Liver (tissue), 9 donors: ENCODE data around the gene GNB1L. TPM values are rescaled to one million over a fixed set of nuclear protein-coding genes. Genes with fewer than 3 reads are reported as not detected.

ENCODE experiments used
- DNase-seq: peaks from one replicate; pipeline ENCODE4 v3.0.0-alpha.2; 2017; ENCODE audit warnings: low spot score
- H3K27ac ChIP-seq, 2 donors: one replicate each; pipeline ENCODE4 v1.7.0; 2013; ENCODE audit warnings: inconsistent platforms in 2 of 2, low read length in 2 of 2, control low read depth in 1 of 2, low read depth in 1 of 2, mild to moderate bottlenecking in 1 of 2
- H3K27me3 ChIP-seq, 4 donors: one replicate each; pipeline versions ENCODE4 v1.6.1 to v1.7.0; 2013; ENCODE audit warnings: low read length in 3 of 4, inconsistent platforms in 1 of 4, mild to moderate bottlenecking in 1 of 4, moderate library complexity in 1 of 4; ENCODE audit not compliant: control insufficient read depth in 4 of 4, insufficient read depth in 4 of 4
- H3K36me3 ChIP-seq, 4 donors: one replicate each; pipeline versions ENCODE4 v1.6.1 to v1.7.0; 2013; ENCODE audit warnings: low read length in 3 of 4, mild to moderate bottlenecking in 3 of 4, low read depth in 1 of 4, moderate library complexity in 1 of 4; ENCODE audit not compliant: control insufficient read depth in 4 of 4, insufficient read depth in 3 of 4
- H3K4me1 ChIP-seq, 4 donors: one replicate each; pipeline versions ENCODE4 v1.6.1 to v1.7.0; 2013; ENCODE audit warnings: low read length in 3 of 4, mild to moderate bottlenecking in 3 of 4, moderate library complexity in 1 of 4; ENCODE audit not compliant: control insufficient read depth in 4 of 4, insufficient read depth in 4 of 4
- H3K4me3 ChIP-seq, 3 donors: one replicate each; pipeline versions ENCODE4 v1.6.1 to v1.7.0; 2013; ENCODE audit warnings: low read length in 3 of 3, control low read depth in 1 of 3, low read depth in 1 of 3, mild to moderate bottlenecking in 1 of 3
- H3K9ac ChIP-seq, 2 donors: one replicate each; pipeline ENCODE4 v1.7.0; 2013; ENCODE audit warnings: low read length in 2 of 2, mild to moderate bottlenecking in 2 of 2, moderate library complexity in 2 of 2, control low read depth in 1 of 2, low read depth in 1 of 2
- H3K9me3 ChIP-seq, 4 donors: one replicate each; pipeline versions ENCODE4 v1.6.1 to v1.7.0; 2013; ENCODE audit warnings: low read length in 3 of 4; ENCODE audit not compliant: control insufficient read depth in 4 of 4
- EGR1 ChIP-seq, 2 donors: IDR thresholded peaks; 2 replicates each; pipeline ENCODE4 v1.6.1; 2016 to 2018; ENCODE audit warnings: antibody characterized with exemption in 2 of 2, low read depth in 2 of 2
- FOXA1 ChIP-seq: IDR thresholded peaks from 2 replicates; pipeline ENCODE4 v1.6.1; 2016; ENCODE audit warnings: antibody characterized with exemption
- FOXA2 ChIP-seq: IDR thresholded peaks from 2 replicates; pipeline ENCODE4 v1.6.1; 2016; ENCODE audit warnings: antibody characterized with exemption
- GABPA ChIP-seq, 2 donors: IDR thresholded peaks in 1 of 2; conservative IDR thresholded peaks in 1 of 2; 2 replicates each; pipeline ENCODE4 v1.6.1; 2016; ENCODE audit warnings: antibody characterized with exemption in 2 of 2, mild to moderate bottlenecking in 1 of 2, moderate library complexity in 1 of 2
- HNF4A ChIP-seq, 2 donors: conservative IDR thresholded peaks; 2 replicates each; pipeline ENCODE4 v1.6.1; 2016; ENCODE audit warnings: antibody characterized with exemption in 2 of 2, mild to moderate bottlenecking in 2 of 2
- HNF4G ChIP-seq: IDR thresholded peaks from 2 replicates; pipeline ENCODE4 v1.6.1; 2016; ENCODE audit warnings: antibody characterized with exemption
- JUND ChIP-seq, 2 donors: IDR thresholded peaks; 2 replicates each; pipeline ENCODE4 v1.6.1; 2016; ENCODE audit warnings: antibody characterized with exemption in 2 of 2
- NR2F2 ChIP-seq: IDR thresholded peaks from 2 replicates; pipeline ENCODE4 v1.6.1; 2016; ENCODE audit warnings: antibody characterized with exemption
- RAD21 ChIP-seq, 2 donors: IDR thresholded peaks; 2 replicates each; pipeline ENCODE4 v1.6.1; 2016; ENCODE audit warnings: antibody characterized with exemption in 2 of 2, mild to moderate bottlenecking in 2 of 2
- RXRA ChIP-seq, 2 donors: IDR thresholded peaks; 2 replicates each; pipeline ENCODE4 v1.6.1; 2017 to 2018; ENCODE audit warnings: antibody characterized with exemption in 2 of 2, mild to moderate bottlenecking in 1 of 2
- SP1 ChIP-seq: IDR thresholded peaks from 2 replicates; pipeline ENCODE4 v1.6.1; 2018; ENCODE audit warnings: antibody characterized with exemption, mild to moderate bottlenecking
- TAF1 ChIP-seq: conservative IDR thresholded peaks from 2 replicates; pipeline ENCODE4 v1.6.1; 2016; ENCODE audit warnings: antibody characterized with exemption, mild to moderate bottlenecking
- YY1 ChIP-seq: IDR thresholded peaks from 2 replicates; pipeline ENCODE4 v1.6.1; 2016; ENCODE audit warnings: antibody characterized with exemption, mild to moderate bottlenecking
- WGBS: extraction: QIAGEN DNeasy Blood & Tissue Kit; methylation state at CpG from one replicate; pipeline ENCODE4 v1.1.7; 2013; 5-methylcytosine and 5-hydroxymethylcytosine counted together
- polyA plus RNA-seq, 2 donors: library from polyadenylated mRNA; stranded (reverse) in 1 of 2; unstranded in 1 of 2; fragments of 200-250 nt in 1 of 2; fragments of >200 nt in 1 of 2; fragmentation: Nextera tagmentation in 1 of 2; extraction: Ambion mirVana in 1 of 2; gene quantifications; one replicate each; pipeline versions ENCODE4 v1.2.1 to v1.2.3, GENCODE V29; 2013 to 2015
- total RNA-seq, 2 donors: library from RNA; depleted of rRNA; stranded (reverse); fragments of >200 nt; gene quantifications; one replicate each; pipeline ENCODE4 v1.2.3, GENCODE V29; 2014
- TF ChIP-seq, protein P1 (sequence below): IDR thresholded peaks from 2 replicates; pipeline ENCODE4 v1.6.1; 2016; ENCODE audit warnings: antibody characterized with exemption, mild to moderate bottlenecking
- TF ChIP-seq, protein P2 (sequence below): fragments of 150-350 bp; IDR thresholded peaks from 2 replicates; pipeline ENCODE4 v1.5.1; 2017; ENCODE audit warnings: improper control_type of control experiment, low read depth, low read length; ENCODE audit not compliant: missing input control
- TF ChIP-seq, protein P3 (sequence below): IDR thresholded peaks from 2 replicates; pipeline ENCODE4 v1.6.1; 2016; ENCODE audit warnings: antibody characterized with exemption
- TF ChIP-seq, protein P4 (sequence below): IDR thresholded peaks from 2 replicates; pipeline ENCODE4 v1.6.1; 2016; ENCODE audit warnings: antibody characterized with exemption
- TF ChIP-seq, protein P5 (sequence below): IDR thresholded peaks from 2 replicates; pipeline ENCODE4 v1.6.1; 2016; ENCODE audit warnings: antibody characterized with exemption
- donor health status: healthy.
- donor health status: healthy.
- donor health status: healthy.
- donor health status: healthy.
- donor health status: healthy.

Gene GNB1L
- total and polyA plus RNA-seq, 4 donors = 1.5 to 3.6 (median 1.9) TPM

DNA sequence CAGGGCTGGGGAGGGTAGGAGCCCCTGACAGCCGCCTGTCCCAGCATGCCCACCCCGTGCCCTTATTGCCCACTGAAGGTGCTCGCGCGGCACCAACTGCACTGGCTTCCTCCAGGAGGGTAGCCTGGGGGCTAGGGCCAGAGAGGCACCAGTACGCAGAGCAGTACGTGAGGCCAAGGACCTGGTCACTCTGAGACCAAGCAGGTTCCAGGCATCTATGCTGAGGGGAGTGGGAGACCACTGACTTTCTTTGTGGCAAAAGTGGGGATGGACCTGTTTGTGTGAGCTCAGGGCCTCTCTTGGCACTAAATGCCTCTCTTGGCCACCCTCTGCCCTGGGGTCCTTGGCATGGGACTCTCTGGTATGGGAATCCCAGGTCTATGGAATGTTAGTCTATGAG lies 120.5 kb downstream of the GNB1L start:
- WGBS = 94% methylated on average over 7 of the region's 7 CpGs
- no peaks in the 10 kb centered on the region for H3K27me3 ChIP-seq
- TF ChIP-seq RXRA (IDR thresholded peaks at IDR 0.05) (no peak), TAF1 (no peak), JUND (IDR thresholded peaks at IDR 0.05) (no peak), RAD21 (IDR thresholded peaks at IDR 0.05) (no peak), NR2F2 (no peak), HNF4G (no peak), HNF4A (conservative IDR thresholded peaks at IDR 0.05) (no peak), EGR1 (IDR thresholded peaks at IDR 0.05; ENCODE audit: low read depth in 2 of 2) (no peak), FOXA1 (no peak), GABPA (IDR thresholded peaks at IDR 0.05 in 1 of 2, conservative IDR thresholded peaks at IDR 0.05 in 1 of 2) (no peak), YY1 (no peak), SP1 (no peak), FOXA2 (no peak)
- TF ChIP-seq, protein P1, sequence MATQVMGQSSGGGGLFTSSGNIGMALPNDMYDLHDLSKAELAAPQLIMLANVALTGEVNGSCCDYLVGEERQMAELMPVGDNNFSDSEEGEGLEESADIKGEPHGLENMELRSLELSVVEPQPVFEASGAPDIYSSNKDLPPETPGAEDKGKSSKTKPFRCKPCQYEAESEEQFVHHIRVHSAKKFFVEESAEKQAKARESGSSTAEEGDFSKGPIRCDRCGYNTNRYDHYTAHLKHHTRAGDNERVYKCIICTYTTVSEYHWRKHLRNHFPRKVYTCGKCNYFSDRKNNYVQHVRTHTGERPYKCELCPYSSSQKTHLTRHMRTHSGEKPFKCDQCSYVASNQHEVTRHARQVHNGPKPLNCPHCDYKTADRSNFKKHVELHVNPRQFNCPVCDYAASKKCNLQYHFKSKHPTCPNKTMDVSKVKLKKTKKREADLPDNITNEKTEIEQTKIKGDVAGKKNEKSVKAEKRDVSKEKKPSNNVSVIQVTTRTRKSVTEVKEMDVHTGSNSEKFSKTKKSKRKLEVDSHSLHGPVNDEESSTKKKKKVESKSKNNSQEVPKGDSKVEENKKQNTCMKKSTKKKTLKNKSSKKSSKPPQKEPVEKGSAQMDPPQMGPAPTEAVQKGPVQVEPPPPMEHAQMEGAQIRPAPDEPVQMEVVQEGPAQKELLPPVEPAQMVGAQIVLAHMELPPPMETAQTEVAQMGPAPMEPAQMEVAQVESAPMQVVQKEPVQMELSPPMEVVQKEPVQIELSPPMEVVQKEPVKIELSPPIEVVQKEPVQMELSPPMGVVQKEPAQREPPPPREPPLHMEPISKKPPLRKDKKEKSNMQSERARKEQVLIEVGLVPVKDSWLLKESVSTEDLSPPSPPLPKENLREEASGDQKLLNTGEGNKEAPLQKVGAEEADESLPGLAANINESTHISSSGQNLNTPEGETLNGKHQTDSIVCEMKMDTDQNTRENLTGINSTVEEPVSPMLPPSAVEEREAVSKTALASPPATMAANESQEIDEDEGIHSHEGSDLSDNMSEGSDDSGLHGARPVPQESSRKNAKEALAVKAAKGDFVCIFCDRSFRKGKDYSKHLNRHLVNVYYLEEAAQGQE = no peak
- TF ChIP-seq, protein P2, sequence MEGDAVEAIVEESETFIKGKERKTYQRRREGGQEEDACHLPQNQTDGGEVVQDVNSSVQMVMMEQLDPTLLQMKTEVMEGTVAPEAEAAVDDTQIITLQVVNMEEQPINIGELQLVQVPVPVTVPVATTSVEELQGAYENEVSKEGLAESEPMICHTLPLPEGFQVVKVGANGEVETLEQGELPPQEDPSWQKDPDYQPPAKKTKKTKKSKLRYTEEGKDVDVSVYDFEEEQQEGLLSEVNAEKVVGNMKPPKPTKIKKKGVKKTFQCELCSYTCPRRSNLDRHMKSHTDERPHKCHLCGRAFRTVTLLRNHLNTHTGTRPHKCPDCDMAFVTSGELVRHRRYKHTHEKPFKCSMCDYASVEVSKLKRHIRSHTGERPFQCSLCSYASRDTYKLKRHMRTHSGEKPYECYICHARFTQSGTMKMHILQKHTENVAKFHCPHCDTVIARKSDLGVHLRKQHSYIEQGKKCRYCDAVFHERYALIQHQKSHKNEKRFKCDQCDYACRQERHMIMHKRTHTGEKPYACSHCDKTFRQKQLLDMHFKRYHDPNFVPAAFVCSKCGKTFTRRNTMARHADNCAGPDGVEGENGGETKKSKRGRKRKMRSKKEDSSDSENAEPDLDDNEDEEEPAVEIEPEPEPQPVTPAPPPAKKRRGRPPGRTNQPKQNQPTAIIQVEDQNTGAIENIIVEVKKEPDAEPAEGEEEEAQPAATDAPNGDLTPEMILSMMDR = no peak
- TF ChIP-seq, protein P3, sequence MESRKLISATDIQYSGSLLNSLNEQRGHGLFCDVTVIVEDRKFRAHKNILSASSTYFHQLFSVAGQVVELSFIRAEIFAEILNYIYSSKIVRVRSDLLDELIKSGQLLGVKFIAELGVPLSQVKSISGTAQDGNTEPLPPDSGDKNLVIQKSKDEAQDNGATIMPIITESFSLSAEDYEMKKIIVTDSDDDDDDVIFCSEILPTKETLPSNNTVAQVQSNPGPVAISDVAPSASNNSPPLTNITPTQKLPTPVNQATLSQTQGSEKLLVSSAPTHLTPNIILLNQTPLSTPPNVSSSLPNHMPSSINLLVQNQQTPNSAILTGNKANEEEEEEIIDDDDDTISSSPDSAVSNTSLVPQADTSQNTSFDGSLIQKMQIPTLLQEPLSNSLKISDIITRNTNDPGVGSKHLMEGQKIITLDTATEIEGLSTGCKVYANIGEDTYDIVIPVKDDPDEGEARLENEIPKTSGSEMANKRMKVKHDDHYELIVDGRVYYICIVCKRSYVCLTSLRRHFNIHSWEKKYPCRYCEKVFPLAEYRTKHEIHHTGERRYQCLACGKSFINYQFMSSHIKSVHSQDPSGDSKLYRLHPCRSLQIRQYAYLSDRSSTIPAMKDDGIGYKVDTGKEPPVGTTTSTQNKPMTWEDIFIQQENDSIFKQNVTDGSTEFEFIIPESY = no peak
- TF ChIP-seq, protein P4, sequence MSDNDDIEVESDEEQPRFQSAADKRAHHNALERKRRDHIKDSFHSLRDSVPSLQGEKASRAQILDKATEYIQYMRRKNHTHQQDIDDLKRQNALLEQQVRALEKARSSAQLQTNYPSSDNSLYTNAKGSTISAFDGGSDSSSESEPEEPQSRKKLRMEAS = no peak
- peaks cover 0 to 9% (median 3%) of the 10 kb centered on the region in 4 donors for H3K4me1 ChIP-seq
- no peak overlapping the region for H3K9ac ChIP-seq
- no peaks in the 10 kb centered on the region for H3K9me3 ChIP-seq
- H3K27ac ChIP-seq = no peak overlapping the region
- H3K36me3 ChIP-seq = no peaks in the 10 kb centered on the region
- H3K4me3 ChIP-seq = no peak overlapping the region
- no peak for DNase-seq

DNA sequence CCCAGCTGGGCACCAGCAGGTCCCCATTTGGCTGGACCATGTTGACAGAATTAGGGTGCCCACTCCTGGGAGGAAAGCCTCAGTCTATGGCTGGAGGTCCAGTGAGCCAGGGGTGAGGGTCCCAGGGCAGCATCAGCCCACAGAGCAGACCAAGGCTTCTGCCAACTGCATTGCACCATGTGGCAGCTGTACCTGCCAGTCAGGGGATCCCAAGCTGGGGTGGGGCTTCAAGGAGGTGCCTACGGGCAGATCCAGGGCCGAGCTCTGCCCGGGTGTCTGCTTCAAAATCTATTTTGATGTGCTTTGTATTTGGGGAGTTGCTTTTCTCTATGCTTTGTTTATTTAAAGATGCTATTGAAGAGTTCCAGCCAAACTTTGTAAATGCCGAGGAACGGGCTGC lies 120.9 kb downstream of the GNB1L start:
- Histone ChIP-seq H3K27ac (no peak overlapping the region), H3K4me1 (peaks cover 0 to 9% (median 3%) of the 10 kb centered on the region in 4 donors), H3K9me3 (no peaks in the 10 kb centered on the region), H3K9ac (no peak overlapping the region), H3K27me3 (no peaks in the 10 kb centered on the region), H3K36me3 (no peaks in the 10 kb centered on the region), H3K4me3 (no peak overlapping the region)
- no peak for DNase-seq
- 85% methylated on average over 5 of the region's 5 CpGs for WGBS
- TF ChIP-seq FOXA2 = no peak
- no peak for TF ChIP-seq FOXA1
- TF ChIP-seq, protein P2 = no peak
- TF ChIP-seq GABPA (IDR thresholded peaks at IDR 0.05 in 1 of 2, conservative IDR thresholded peaks at IDR 0.05 in 1 of 2) = no peak
- TF ChIP-seq, protein P5, sequence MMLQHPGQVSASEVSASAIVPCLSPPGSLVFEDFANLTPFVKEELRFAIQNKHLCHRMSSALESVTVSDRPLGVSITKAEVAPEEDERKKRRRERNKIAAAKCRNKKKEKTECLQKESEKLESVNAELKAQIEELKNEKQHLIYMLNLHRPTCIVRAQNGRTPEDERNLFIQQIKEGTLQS = no peak
